K562 (cell line): ENCODE measurements around the gene TEX261. TPM values are rescaled to one million over a fixed set of nuclear protein-coding genes. Genes with fewer than 3 reads are reported as not detected.

Experiments used
- ATF7 ChIP-seq: fragments of 450-650 bp; IDR thresholded peaks from 2 replicates; pipeline ENCODE4 v1.7.1; 2014; ENCODE audit warnings: mild to moderate bottlenecking, moderate library complexity
- CBX2 ChIP-seq: fragments of 200-600 bp; sonication (generic); IDR thresholded peaks from one replicate; pipeline ENCODE4 v1.6.1; 2012; ENCODE audit warnings: mild to moderate bottlenecking, low read length, inconsistent platforms; ENCODE audit not compliant: insufficient read depth, poor library complexity, severe bottlenecking
- CTCF ChIP-seq, 3 experiments: IDR thresholded peaks in 2 of 3; conservative IDR thresholded peaks in 1 of 3; 2 replicates each; pipeline ENCODE4 v1.5.1; 2011 to 2012; ENCODE audit warnings: low read length in 3 of 3, mild to moderate bottlenecking in 3 of 3, control low read depth in 2 of 3, improper control_type of control experiment in 1 of 3, inconsistent platforms in 1 of 3, low read depth in 1 of 3, mixed read lengths in 1 of 3, moderate library complexity in 1 of 3; ENCODE audit not compliant: insufficient read depth in 2 of 3
- E2F3 ChIP-seq: fragments of 250-450 bp; sonication (Bioruptor Pico); IDR thresholded peaks from 2 replicates; pipeline ENCODE4 v1.4.0; 2020; ENCODE audit warnings: mild to moderate bottlenecking
- HDAC1 ChIP-seq, 2 experiments: fragments of 450-650 bp; IDR thresholded peaks; 2 replicates each; pipeline ENCODE4 v1.6.1; 2016 to 2017; ENCODE audit warnings: inconsistent platforms in 1 of 2, mild to moderate bottlenecking in 1 of 2, moderate library complexity in 1 of 2
- HNRNPLL ChIP-seq: fragments of 200-400 bp; formaldehyde crosslinking; IDR thresholded peaks from 2 replicates; pipeline ENCODE4 v1.6.1; 2017; ENCODE audit warnings: low read length, low read depth, mild to moderate bottlenecking; ENCODE audit not compliant: poor library complexity, severe bottlenecking
- L3MBTL2 ChIP-seq: fragments of 450-650 bp; IDR thresholded peaks from 2 replicates; pipeline ENCODE4 v1.6.1; 2016; ENCODE audit warnings: mild to moderate bottlenecking, moderate library complexity
- MAFK ChIP-seq: IDR thresholded peaks from 2 replicates; pipeline ENCODE4 v1.6.1; 2011; ENCODE audit warnings: low read length, improper control_type of control experiment
- SIN3B ChIP-seq: fragments of 450-650 bp; IDR thresholded peaks from 2 replicates; pipeline ENCODE4 v1.6.1; 2017; ENCODE audit warnings: low read depth, mild to moderate bottlenecking, moderate library complexity
- SMC3 ChIP-seq: conservative IDR thresholded peaks from 2 replicates; pipeline ENCODE4 v1.6.1; 2011; ENCODE audit warnings: low read depth, low read length, improper control_type of control experiment; ENCODE audit not compliant: insufficient read depth
- SRSF9 ChIP-seq: fragments of 200-400 bp; formaldehyde crosslinking; IDR thresholded peaks from 2 replicates; pipeline ENCODE4 v1.6.1; 2017; ENCODE audit warnings: low read depth, low read length, borderline replicate concordance
- ZFP36 ChIP-seq: fragments of 150-350 bp; IDR thresholded peaks from 2 replicates; pipeline ENCODE4 v1.6.1; 2018; ENCODE audit warnings: low read length, low read depth; ENCODE audit not compliant: partially characterized antibody
- ZKSCAN1 ChIP-seq: fragments of 150-350 bp; IDR thresholded peaks from 2 replicates; pipeline ENCODE4 v1.6.1; 2016; ENCODE audit warnings: low read depth, low read length
- polyA plus RNA-seq, 8 experiments: library from polyadenylated mRNA; depleted of rRNA in 4 of 8; stranded (reverse) in 5 of 8; unstranded in 3 of 8; fragments of >200 nt; fragmentation: Nextera tagmentation in 2 of 8; fragmentation: Illumina TruSeq in 1 of 8; extraction: Ambion mirVana in 2 of 8; extraction: Trizol in 1 of 8; gene quantifications; 2 replicates each; pipeline versions ENCODE4 v1.2.1 to v1.2.3, GENCODE V29; 2011 to 2014; ENCODE audit warnings: inconsistent platforms in 1 of 8, missing spikeins in 1 of 8
- total RNA-seq, 7 experiments: library from RNA; depleted of rRNA in 6 of 7; stranded (reverse); fragments of >200 nt in 6 of 7; fragmentation: Illumina TruSeq in 2 of 7; extraction: Trizol in 2 of 7; gene quantifications; 2 replicates each; pipeline versions ENCODE4 v1.2.1 to v1.2.3, GENCODE V29; 2011 to 2021; ENCODE audit warnings: low replicate concordance in 1 of 7
- TF ChIP-seq, protein P1 (sequence below): fragments of 450-650 bp; IDR thresholded peaks from 2 replicates; pipeline ENCODE4 v1.6.1; 2016; ENCODE audit warnings: mild to moderate bottlenecking, moderate library complexity

Gene TEX261
- total and polyA plus RNA-seq, 9 of the 15 experiments (the other 6 are each of a cell fraction or from before 2014, with no cell fraction given), result 11.9 to 110 (median 51.9) TPM

- TF ChIP-seq, protein P1, sequence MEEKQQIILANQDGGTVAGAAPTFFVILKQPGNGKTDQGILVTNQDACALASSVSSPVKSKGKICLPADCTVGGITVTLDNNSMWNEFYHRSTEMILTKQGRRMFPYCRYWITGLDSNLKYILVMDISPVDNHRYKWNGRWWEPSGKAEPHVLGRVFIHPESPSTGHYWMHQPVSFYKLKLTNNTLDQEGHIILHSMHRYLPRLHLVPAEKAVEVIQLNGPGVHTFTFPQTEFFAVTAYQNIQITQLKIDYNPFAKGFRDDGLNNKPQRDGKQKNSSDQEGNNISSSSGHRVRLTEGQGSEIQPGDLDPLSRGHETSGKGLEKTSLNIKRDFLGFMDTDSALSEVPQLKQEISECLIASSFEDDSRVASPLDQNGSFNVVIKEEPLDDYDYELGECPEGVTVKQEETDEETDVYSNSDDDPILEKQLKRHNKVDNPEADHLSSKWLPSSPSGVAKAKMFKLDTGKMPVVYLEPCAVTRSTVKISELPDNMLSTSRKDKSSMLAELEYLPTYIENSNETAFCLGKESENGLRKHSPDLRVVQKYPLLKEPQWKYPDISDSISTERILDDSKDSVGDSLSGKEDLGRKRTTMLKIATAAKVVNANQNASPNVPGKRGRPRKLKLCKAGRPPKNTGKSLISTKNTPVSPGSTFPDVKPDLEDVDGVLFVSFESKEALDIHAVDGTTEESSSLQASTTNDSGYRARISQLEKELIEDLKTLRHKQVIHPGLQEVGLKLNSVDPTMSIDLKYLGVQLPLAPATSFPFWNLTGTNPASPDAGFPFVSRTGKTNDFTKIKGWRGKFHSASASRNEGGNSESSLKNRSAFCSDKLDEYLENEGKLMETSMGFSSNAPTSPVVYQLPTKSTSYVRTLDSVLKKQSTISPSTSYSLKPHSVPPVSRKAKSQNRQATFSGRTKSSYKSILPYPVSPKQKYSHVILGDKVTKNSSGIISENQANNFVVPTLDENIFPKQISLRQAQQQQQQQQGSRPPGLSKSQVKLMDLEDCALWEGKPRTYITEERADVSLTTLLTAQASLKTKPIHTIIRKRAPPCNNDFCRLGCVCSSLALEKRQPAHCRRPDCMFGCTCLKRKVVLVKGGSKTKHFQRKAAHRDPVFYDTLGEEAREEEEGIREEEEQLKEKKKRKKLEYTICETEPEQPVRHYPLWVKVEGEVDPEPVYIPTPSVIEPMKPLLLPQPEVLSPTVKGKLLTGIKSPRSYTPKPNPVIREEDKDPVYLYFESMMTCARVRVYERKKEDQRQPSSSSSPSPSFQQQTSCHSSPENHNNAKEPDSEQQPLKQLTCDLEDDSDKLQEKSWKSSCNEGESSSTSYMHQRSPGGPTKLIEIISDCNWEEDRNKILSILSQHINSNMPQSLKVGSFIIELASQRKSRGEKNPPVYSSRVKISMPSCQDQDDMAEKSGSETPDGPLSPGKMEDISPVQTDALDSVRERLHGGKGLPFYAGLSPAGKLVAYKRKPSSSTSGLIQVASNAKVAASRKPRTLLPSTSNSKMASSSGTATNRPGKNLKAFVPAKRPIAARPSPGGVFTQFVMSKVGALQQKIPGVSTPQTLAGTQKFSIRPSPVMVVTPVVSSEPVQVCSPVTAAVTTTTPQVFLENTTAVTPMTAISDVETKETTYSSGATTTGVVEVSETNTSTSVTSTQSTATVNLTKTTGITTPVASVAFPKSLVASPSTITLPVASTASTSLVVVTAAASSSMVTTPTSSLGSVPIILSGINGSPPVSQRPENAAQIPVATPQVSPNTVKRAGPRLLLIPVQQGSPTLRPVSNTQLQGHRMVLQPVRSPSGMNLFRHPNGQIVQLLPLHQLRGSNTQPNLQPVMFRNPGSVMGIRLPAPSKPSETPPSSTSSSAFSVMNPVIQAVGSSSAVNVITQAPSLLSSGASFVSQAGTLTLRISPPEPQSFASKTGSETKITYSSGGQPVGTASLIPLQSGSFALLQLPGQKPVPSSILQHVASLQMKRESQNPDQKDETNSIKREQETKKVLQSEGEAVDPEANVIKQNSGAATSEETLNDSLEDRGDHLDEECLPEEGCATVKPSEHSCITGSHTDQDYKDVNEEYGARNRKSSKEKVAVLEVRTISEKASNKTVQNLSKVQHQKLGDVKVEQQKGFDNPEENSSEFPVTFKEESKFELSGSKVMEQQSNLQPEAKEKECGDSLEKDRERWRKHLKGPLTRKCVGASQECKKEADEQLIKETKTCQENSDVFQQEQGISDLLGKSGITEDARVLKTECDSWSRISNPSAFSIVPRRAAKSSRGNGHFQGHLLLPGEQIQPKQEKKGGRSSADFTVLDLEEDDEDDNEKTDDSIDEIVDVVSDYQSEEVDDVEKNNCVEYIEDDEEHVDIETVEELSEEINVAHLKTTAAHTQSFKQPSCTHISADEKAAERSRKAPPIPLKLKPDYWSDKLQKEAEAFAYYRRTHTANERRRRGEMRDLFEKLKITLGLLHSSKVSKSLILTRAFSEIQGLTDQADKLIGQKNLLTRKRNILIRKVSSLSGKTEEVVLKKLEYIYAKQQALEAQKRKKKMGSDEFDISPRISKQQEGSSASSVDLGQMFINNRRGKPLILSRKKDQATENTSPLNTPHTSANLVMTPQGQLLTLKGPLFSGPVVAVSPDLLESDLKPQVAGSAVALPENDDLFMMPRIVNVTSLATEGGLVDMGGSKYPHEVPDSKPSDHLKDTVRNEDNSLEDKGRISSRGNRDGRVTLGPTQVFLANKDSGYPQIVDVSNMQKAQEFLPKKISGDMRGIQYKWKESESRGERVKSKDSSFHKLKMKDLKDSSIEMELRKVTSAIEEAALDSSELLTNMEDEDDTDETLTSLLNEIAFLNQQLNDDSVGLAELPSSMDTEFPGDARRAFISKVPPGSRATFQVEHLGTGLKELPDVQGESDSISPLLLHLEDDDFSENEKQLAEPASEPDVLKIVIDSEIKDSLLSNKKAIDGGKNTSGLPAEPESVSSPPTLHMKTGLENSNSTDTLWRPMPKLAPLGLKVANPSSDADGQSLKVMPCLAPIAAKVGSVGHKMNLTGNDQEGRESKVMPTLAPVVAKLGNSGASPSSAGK, result peak; percentile 75
- TF ChIP-seq CTCF (IDR thresholded peaks at IDR 0.05 in 2 of 3, conservative IDR thresholded peaks at IDR 0.05 in 1 of 3; ENCODE audit: insufficient read depth in 2 of 3, low read depth in 1 of 3, low read length in 3 of 3) (peak; percentile 88 to 92 (median 91)), CBX2 (no peak), SRSF9 (no peak), HDAC1 (IDR thresholded peaks at IDR 0.05) (peak in 1 of 2 experiments; percentile 52; a peak in 2 of 4 replicates), ZKSCAN1 (peak; percentile 36; the same call in 1 of the 2 replicates), ZFP36 (peak; percentile 18), SIN3B (peak; percentile 34; the same call in 1 of the 2 replicates), HNRNPLL (peak; percentile 65), MAFK (no peak), ATF7 (no peak), L3MBTL2 (peak; percentile 87), SMC3 (peak; percentile 74), E2F3 (CRISPR knock-in tag) (peak; percentile 85)
These were observed 29.9 kb downstream of the TEX261 start (continued) for GRCh38 chr2:70964596-70965386.
